ENCODE data around the gene ACSM2A. TPM values are rescaled to one million over a fixed set of nuclear protein-coding genes. Genes with fewer than 3 reads are reported as not detected.
"Not testable (repeated sequence)": the region's sequence is repeated elsewhere in the genome, so short reads cannot be mapped to it uniquely, and the experiment has no call there.

The ACSM2A gene
- total and polyA plus RNA-seq, 10 of the 15 experiments (the other 5 are each of a cell fraction or from before 2014, with no cell fraction given): not detected

- H3K9ac ChIP-seq (ENCODE audit: control insufficient read depth, insufficient read depth, low read length); H3K4me3 ChIP-seq; DNase-seq (ENCODE audit: low read depth, low spot score); H3K27me3 ChIP-seq (replicated peaks in 1 of 2; ENCODE audit: control insufficient read depth in 2 of 2, insufficient read depth in 2 of 2, low read length in 1 of 2); H4K20me1 ChIP-seq (ENCODE audit: control insufficient read depth, insufficient read depth); ATAC-seq; H3K27ac ChIP-seq (ENCODE audit: control insufficient read depth, insufficient read depth); POLR2A ChIA-PET; BruUV-seq (replicated peaks); H3K79me2 ChIP-seq (ENCODE audit: control insufficient read depth, insufficient read depth, low read length); FAIRE-seq; RAD21 ChIA-PET (ENCODE audit: unreplicated experiment); SMC1A ChIA-PET (ENCODE audit: uncharacterized antibody, unreplicated experiment); H2AFZ ChIP-seq (ENCODE audit: control insufficient read depth, low read depth, low read length); in situ Hi-C loops (cut with MboI); intact Hi-C loops (cut with micrococcal nuclease; ENCODE audit: unreplicated experiment); H3K9me3 ChIP-seq (replicated peaks; ENCODE audit: control insufficient read depth, insufficient read depth, low read length); H3K36me3 ChIP-seq (ENCODE audit: control insufficient read depth in 2 of 2, insufficient read depth in 2 of 2, low read length in 1 of 2); CTCF ChIA-PET; H3K4me2 ChIP-seq (ENCODE audit: control insufficient read depth, insufficient read depth); H3K4me1 ChIP-seq (ENCODE audit: control insufficient read depth, insufficient read depth, low read length): not testable (repeated sequence)
- 0% methylated on average over 3 of the region's 5 CpGs for WGBS (ENCODE audit: insufficient coverage, insufficient replicate concordance, low lambda C conversion rate, missing lambda C conversion rate)
Observed at GRCh38 chr16:20453633-20454032, 2.3 kb downstream of the ACSM2A start.

- H4K20me1 ChIP-seq (ENCODE audit: control insufficient read depth, insufficient read depth); intact Hi-C loops (cut with micrococcal nuclease; ENCODE audit: unreplicated experiment); H3K36me3 ChIP-seq (ENCODE audit: control insufficient read depth in 2 of 2, insufficient read depth in 2 of 2, low read length in 1 of 2); H3K9me3 ChIP-seq (replicated peaks; ENCODE audit: control insufficient read depth, insufficient read depth, low read length); in situ Hi-C loops (cut with MboI); H3K9ac ChIP-seq (ENCODE audit: control insufficient read depth, insufficient read depth, low read length); H3K27me3 ChIP-seq (replicated peaks in 1 of 2; ENCODE audit: control insufficient read depth in 2 of 2, insufficient read depth in 2 of 2, low read length in 1 of 2); H3K4me1 ChIP-seq (ENCODE audit: control insufficient read depth, insufficient read depth, low read length); H3K4me2 ChIP-seq (ENCODE audit: control insufficient read depth, insufficient read depth); ATAC-seq; SMC1A ChIA-PET (ENCODE audit: uncharacterized antibody, unreplicated experiment); POLR2A ChIA-PET; FAIRE-seq; RAD21 ChIA-PET (ENCODE audit: unreplicated experiment); H2AFZ ChIP-seq (ENCODE audit: control insufficient read depth, low read depth, low read length); H3K27ac ChIP-seq (ENCODE audit: control insufficient read depth, insufficient read depth); H3K79me2 ChIP-seq (ENCODE audit: control insufficient read depth, insufficient read depth, low read length); DNase-seq (ENCODE audit: low read depth, low spot score); BruUV-seq (replicated peaks); CTCF ChIA-PET; H3K4me3 ChIP-seq: not testable (repeated sequence)
- WGBS (ENCODE audit: insufficient coverage, insufficient replicate concordance, low lambda C conversion rate, missing lambda C conversion rate): 63% methylated on average over 2 of the region's 2 CpGs
Observed at GRCh38 chr16:20459227-20459626, 7.9 kb downstream of the ACSM2A start.

DNA sequence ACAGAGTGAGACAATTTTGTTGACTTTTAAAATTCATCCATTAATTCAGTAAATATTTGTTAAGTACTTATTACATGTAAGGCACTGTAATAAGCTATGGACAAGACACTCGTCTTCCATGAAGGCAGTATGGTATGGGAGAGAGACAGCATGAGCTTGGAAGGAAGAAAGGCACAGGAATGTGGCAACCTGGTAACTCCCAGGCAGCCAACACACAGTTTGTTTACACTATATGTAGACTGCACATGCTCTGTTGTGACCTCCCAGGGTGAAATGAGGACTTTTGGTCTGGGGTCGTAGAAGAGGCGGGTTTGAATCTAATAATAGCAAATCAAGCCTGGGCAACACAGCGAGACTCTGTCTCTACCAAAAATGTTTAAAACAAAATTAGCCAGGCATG lies 9.0 kb downstream of the ACSM2A start:
- 0% methylated on average over 2 of the region's 4 CpGs for WGBS (ENCODE audit: insufficient coverage, insufficient replicate concordance, low lambda C conversion rate, missing lambda C conversion rate)
- SMC1A ChIA-PET (ENCODE audit: uncharacterized antibody, unreplicated experiment); H3K27ac ChIP-seq (ENCODE audit: control insufficient read depth, insufficient read depth); H4K20me1 ChIP-seq (ENCODE audit: control insufficient read depth, insufficient read depth); POLR2A ChIA-PET; H2AFZ ChIP-seq (ENCODE audit: control insufficient read depth, low read depth, low read length); H3K36me3 ChIP-seq (ENCODE audit: control insufficient read depth in 2 of 2, insufficient read depth in 2 of 2, low read length in 1 of 2); H3K9ac ChIP-seq (ENCODE audit: control insufficient read depth, insufficient read depth, low read length); H3K4me1 ChIP-seq (ENCODE audit: control insufficient read depth, insufficient read depth, low read length); intact Hi-C loops (cut with micrococcal nuclease; ENCODE audit: unreplicated experiment); DNase-seq (ENCODE audit: low read depth, low spot score); RAD21 ChIA-PET (ENCODE audit: unreplicated experiment); H3K4me2 ChIP-seq (ENCODE audit: control insufficient read depth, insufficient read depth); H3K4me3 ChIP-seq; BruUV-seq (replicated peaks); FAIRE-seq; CTCF ChIA-PET; H3K27me3 ChIP-seq (replicated peaks in 1 of 2; ENCODE audit: control insufficient read depth in 2 of 2, insufficient read depth in 2 of 2, low read length in 1 of 2); H3K9me3 ChIP-seq (replicated peaks; ENCODE audit: control insufficient read depth, insufficient read depth, low read length); in situ Hi-C loops (cut with MboI); H3K79me2 ChIP-seq (ENCODE audit: control insufficient read depth, insufficient read depth, low read length); ATAC-seq: not testable (repeated sequence)

Data from GM12878 (cell line).